NCI-H524 treated with DMSO at 0.1 percent for 48 hours (cell line): ENCODE data around the gene OR11A1.

Experiments used
- DNase-seq: peaks from one replicate; lab custom pipeline; 2025; lab: John Stamatoyannopoulos, UW

The OR11A1 gene

GRCh38 chr6:29388533-29388932, 68.3 kb downstream of the OR11A1 start:
- no peak for DNase-seq

DNA sequence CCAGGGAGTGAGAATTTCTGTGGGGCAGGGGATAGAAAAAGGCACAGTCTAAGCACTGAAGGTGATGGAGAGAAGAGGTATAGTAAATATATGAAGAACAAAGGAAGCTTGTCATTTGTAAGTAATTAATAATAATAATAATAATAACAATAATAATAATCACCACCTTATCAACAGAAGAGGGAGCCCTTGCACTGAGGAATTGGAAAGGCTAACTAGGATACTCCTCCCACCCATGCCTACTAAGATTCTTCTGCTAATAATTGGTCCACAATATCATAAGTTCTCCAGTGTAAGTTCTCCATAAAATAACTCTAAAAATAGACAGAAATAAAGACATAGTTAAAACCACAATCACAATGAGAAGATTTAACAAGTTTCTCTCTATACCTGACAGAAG, 80.9 kb downstream of the OR11A1 start:
- DNase-seq: no peak
